Measurements from ENCODE around the gene FGF18.

- TF ChIP-seq, protein P1, sequence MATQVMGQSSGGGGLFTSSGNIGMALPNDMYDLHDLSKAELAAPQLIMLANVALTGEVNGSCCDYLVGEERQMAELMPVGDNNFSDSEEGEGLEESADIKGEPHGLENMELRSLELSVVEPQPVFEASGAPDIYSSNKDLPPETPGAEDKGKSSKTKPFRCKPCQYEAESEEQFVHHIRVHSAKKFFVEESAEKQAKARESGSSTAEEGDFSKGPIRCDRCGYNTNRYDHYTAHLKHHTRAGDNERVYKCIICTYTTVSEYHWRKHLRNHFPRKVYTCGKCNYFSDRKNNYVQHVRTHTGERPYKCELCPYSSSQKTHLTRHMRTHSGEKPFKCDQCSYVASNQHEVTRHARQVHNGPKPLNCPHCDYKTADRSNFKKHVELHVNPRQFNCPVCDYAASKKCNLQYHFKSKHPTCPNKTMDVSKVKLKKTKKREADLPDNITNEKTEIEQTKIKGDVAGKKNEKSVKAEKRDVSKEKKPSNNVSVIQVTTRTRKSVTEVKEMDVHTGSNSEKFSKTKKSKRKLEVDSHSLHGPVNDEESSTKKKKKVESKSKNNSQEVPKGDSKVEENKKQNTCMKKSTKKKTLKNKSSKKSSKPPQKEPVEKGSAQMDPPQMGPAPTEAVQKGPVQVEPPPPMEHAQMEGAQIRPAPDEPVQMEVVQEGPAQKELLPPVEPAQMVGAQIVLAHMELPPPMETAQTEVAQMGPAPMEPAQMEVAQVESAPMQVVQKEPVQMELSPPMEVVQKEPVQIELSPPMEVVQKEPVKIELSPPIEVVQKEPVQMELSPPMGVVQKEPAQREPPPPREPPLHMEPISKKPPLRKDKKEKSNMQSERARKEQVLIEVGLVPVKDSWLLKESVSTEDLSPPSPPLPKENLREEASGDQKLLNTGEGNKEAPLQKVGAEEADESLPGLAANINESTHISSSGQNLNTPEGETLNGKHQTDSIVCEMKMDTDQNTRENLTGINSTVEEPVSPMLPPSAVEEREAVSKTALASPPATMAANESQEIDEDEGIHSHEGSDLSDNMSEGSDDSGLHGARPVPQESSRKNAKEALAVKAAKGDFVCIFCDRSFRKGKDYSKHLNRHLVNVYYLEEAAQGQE (IDR thresholded peaks at IDR 0.05) = no peak
- TF ChIP-seq, protein P2, sequence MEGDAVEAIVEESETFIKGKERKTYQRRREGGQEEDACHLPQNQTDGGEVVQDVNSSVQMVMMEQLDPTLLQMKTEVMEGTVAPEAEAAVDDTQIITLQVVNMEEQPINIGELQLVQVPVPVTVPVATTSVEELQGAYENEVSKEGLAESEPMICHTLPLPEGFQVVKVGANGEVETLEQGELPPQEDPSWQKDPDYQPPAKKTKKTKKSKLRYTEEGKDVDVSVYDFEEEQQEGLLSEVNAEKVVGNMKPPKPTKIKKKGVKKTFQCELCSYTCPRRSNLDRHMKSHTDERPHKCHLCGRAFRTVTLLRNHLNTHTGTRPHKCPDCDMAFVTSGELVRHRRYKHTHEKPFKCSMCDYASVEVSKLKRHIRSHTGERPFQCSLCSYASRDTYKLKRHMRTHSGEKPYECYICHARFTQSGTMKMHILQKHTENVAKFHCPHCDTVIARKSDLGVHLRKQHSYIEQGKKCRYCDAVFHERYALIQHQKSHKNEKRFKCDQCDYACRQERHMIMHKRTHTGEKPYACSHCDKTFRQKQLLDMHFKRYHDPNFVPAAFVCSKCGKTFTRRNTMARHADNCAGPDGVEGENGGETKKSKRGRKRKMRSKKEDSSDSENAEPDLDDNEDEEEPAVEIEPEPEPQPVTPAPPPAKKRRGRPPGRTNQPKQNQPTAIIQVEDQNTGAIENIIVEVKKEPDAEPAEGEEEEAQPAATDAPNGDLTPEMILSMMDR (IDR thresholded peaks at IDR 0.05; ENCODE audit: low read depth, low read length, missing input control) = no peak
- TF ChIP-seq HNF4G (IDR thresholded peaks at IDR 0.05) = no peak
- no peak for TF ChIP-seq TAF1 (conservative IDR thresholded peaks at IDR 0.05)
- TF ChIP-seq NR2F2 (IDR thresholded peaks at IDR 0.05) = no peak
- TF ChIP-seq RAD21 (IDR thresholded peaks at IDR 0.05) = no peak
These were observed 19.3 kb downstream of the FGF18 start for GRCh38 chr5:171438738-171439137.
